Rectal smooth muscle tissue (tissue), 1 donor: ENCODE results near the gene KPNA1.

Experiments used
- H3K27ac ChIP-seq: one replicate; pipeline ENCODE4 v1.7.0; 2013; ENCODE audit warnings: low read depth, low read length, inconsistent platforms
- H3K27me3 ChIP-seq: one replicate; pipeline ENCODE4 v1.7.0; 2013; ENCODE audit warnings: low read length; ENCODE audit not compliant: control insufficient read depth, insufficient read depth
- H3K36me3 ChIP-seq: one replicate; pipeline ENCODE4 v1.7.0; 2013; ENCODE audit warnings: low read length; ENCODE audit not compliant: control insufficient read depth, insufficient read depth
- H3K4me1 ChIP-seq: one replicate; pipeline ENCODE4 v1.7.0; 2013; ENCODE audit warnings: low read length; ENCODE audit not compliant: control insufficient read depth, insufficient read depth
- H3K4me3 ChIP-seq: one replicate; pipeline ENCODE4 v1.7.0; 2013; ENCODE audit warnings: low read length
- H3K9ac ChIP-seq: one replicate; pipeline ENCODE4 v1.7.0; 2013; ENCODE audit warnings: low read length

KPNA1 gene

DNA sequence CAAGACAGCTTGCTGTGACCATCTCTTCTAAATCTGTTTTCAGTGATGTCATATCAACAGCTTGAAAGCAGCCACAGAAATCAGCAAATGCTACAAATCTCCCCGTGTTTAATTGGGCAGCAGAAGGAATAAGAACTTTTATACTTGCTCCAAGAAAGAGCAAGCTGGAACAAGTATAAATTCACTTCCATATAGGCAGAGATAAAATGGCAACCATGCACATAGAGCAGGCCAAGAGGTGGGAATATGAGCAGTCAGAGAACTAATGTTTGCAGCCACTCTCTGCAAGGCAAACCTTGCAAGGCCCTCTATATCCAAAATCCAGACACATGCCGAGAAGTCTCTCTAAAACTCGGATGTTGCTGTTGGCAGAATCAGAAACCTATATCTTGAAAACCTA lies 33.3 kb upstream of the KPNA1 start:
- Histone ChIP-seq H3K27ac (no peak overlapping the region), H3K27me3 (no peaks in the 10 kb centered on the region), H3K4me1 (no peaks in the 10 kb centered on the region), H3K9ac (no peak overlapping the region), H3K4me3 (no peak overlapping the region), H3K36me3 (peaks cover 17% of the 10 kb centered on the region)

- Histone ChIP-seq H3K27ac (no peak overlapping the region), H3K4me3 (no peak overlapping the region), H3K36me3 (peaks cover 17% of the 10 kb centered on the region), H3K4me1 (no peaks in the 10 kb centered on the region), H3K9ac (no peak overlapping the region), H3K27me3 (no peaks in the 10 kb centered on the region)
Observed at GRCh38 chr3:122546151-122546550, 31.4 kb upstream of the KPNA1 start.

DNA sequence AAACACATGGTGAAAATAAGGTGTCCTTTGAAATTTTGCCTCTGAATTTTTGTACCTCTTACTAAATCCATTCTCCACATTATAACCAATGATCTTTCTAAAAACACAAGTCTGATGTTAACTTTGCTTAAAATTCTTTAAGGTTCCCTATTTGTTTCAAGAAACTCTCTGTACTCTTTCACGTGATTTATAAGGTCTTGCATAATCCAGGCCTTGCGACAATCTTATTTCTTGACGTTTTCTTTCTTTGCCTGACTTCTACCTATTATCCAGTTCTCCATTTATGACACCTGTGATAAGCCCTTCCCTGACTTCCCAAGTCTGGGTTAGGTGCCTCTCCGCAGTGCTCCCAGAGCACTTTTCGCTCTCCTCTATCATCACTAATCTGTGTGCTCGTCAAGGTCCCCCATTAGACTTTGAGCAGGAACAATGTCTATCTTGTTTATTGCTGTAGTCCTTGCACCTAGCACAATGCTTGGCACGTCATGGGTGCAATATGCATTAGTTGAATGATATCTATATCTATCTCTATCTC lies 24.3 kb upstream of the KPNA1 start:
- Histone ChIP-seq H3K27ac (no peak overlapping the region), H3K4me3 (no peak overlapping the region), H3K36me3 (peaks cover 15% of the 10 kb centered on the region), H3K27me3 (no peaks in the 10 kb centered on the region), H3K4me1 (no peaks in the 10 kb centered on the region), H3K9ac (no peak overlapping the region)

DNA sequence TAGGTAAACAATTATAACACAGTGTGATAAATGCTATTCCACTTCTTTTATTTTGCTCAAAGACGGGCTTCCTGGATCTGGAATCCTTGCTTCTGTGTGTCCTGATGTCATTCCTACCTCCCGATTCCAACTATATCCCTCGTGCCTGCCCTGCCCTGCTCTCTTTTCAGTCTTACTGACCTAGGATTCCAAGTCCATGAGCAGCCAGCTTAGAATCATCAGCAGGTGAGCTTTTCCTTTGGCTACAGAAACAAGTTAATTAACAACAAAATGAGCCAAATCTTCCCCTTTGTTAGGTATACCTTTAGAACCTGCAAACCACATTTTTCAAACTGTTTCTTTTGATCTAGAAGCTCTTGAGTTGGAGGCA lies 21.9 kb upstream of the KPNA1 start:
- H3K9ac ChIP-seq, result no peak overlapping the region
- H3K4me3 ChIP-seq, result no peak overlapping the region
- peaks cover 34% of the 10 kb centered on the region for H3K36me3 ChIP-seq
- H3K27ac ChIP-seq, result no peak overlapping the region
- H3K4me1 ChIP-seq, result no peaks in the 10 kb centered on the region
- no peaks in the 10 kb centered on the region for H3K27me3 ChIP-seq

DNA sequence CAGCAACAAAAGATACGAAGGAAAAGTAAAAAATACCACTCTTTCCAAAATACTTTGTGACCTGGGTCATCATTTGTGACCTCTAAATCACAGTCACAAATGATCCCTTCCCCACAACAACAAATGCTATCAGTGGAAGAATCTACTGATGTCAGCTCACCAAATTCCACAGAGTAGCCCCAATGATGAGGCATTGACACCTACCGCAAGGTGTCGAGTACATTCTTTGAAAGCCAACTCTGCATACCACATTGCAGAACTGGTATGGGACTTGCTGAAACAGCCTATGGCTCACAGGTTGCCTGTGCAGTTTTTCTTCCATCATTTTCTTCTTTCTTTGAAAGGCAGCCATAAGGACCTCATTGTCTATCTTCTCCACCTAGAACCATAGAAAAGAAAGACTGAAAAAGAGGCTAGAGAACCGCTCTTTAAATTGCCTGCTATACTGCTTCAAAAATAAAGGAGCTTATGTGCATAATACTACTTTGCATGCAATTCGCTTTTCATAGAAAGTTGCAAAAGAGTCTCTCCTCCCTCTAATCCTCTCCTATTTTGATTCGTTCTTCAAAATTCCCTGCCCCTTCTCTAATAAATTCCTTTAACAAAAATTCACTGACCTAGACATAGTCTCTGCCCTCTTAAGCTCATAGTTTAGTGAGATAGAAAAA lies 21.4 kb upstream of the KPNA1 start:
- Histone ChIP-seq H3K27ac (no peak overlapping the region), H3K9ac (no peak overlapping the region), H3K27me3 (no peaks in the 10 kb centered on the region), H3K4me3 (no peak overlapping the region), H3K4me1 (no peaks in the 10 kb centered on the region), H3K36me3 (peaks cover 34% of the 10 kb centered on the region)

DNA sequence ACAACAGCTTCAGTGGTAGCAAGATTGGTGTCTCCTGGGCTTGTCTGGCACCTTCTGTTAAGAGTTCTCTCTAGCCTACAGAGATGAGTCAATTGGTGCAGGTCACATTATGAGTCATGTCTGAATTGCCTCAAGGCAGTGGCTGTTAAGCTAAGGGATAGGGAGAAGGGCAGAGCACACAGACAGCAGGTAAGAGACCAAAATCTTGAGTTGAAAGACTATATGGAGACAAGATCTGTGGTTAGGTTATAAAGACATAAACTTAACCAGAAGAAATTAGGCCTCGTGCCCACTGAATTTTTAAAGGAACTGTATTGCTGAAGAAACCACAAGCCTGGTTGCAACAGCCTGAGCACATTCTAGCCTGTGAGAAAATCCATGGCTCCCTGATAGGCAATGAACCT lies 19.2 kb upstream of the KPNA1 start:
- Histone ChIP-seq H3K9ac (no peak overlapping the region), H3K4me1 (no peaks in the 10 kb centered on the region), H3K27ac (no peak overlapping the region), H3K36me3 (peaks cover 30% of the 10 kb centered on the region), H3K27me3 (no peaks in the 10 kb centered on the region), H3K4me3 (no peak overlapping the region)

GRCh38 chr3:122533480-122533879 lies 18.7 kb upstream of the KPNA1 start:
- Histone ChIP-seq H3K4me3 (no peak overlapping the region), H3K4me1 (no peaks in the 10 kb centered on the region), H3K9ac (no peak overlapping the region), H3K27ac (no peak overlapping the region), H3K36me3 (peaks cover 30% of the 10 kb centered on the region), H3K27me3 (no peaks in the 10 kb centered on the region)

- Histone ChIP-seq H3K4me1 (no peaks in the 10 kb centered on the region), H3K4me3 (no peak overlapping the region), H3K27me3 (no peaks in the 10 kb centered on the region), H3K36me3 (peaks cover 27% of the 10 kb centered on the region), H3K9ac (no peak overlapping the region), H3K27ac (no peak overlapping the region)
Observed at GRCh38 chr3:122530164-122530563, 15.4 kb upstream of the KPNA1 start.

DNA sequence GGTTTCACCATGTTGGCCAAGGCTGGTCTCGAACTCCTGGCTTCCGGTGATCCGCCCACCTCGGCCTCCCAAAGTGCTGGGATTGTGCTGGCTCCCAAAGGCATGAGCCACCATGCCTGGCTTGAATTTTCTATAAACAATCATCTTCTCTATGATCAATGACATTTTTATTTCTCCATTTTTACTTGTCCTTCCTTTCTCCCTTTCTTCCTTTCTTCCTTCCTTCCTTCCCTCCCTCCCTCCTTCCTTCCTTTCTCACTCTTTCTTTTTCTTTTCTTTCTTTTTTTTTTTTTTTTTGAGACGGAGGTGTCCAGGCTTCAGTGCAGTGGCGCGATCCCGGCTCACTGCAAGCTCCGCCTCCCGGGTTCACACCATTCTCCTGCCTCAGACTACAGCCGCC lies 8.6 kb upstream of the KPNA1 start:
- Histone ChIP-seq H3K27me3 (no peaks in the 10 kb centered on the region), H3K4me1 (no peaks in the 10 kb centered on the region), H3K9ac (no peak overlapping the region), H3K27ac (no peak overlapping the region), H3K4me3 (no peak overlapping the region), H3K36me3 (peaks cover 2% of the 10 kb centered on the region)

DNA sequence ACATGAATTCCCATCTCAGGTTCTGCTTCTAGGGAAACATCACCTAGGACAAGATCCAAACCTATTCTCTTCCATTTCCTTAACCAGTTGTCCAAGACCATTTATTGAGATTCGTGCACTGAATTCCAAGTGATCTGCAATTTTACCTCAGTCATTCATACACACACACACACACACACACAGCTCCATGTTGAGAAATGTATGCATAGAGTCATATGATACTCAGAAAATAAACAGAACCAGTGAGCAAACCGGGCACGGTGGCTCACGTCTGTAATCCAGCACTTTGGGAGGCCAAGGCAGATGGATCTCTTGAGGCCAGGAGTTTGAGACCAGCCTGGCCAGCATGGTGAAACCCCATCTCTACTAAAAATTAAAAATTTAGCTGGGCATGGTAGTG lies 6.1 kb upstream of the KPNA1 start:
- Histone ChIP-seq H3K9ac (no peak overlapping the region), H3K27ac (no peak overlapping the region)

DNA sequence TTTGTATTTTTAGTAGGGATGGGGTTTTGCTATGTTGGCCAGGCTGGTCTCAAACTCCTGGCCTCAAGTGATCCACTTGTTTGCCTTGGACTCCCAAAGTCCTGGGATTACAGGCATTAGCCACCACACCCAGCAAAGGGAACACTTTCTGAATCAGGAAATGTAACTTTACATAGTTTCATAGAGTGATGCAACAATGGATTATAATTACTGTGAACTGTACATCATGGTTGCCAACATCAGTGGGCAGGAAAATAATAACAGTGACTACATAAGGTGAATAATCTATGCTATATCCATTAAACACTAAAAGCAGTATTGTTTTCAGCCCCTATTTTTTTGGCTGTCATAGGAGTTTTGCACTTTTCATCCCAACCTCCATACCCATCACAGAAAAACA lies 5.0 kb upstream of the KPNA1 start:
- Histone ChIP-seq H3K4me3 (no peak overlapping the region), H3K27me3 (no peaks in the 10 kb centered on the region), H3K9ac (no peak overlapping the region), H3K27ac (no peak overlapping the region), H3K4me1 (peaks cover 3% of the 10 kb centered on the region), H3K36me3 (no peaks in the 10 kb centered on the region)

More for the DNA sequence above, 6.1 kb upstream of the KPNA1 start:
- Histone ChIP-seq H3K27me3 (no peaks in the 10 kb centered on the region), H3K4me3 (no peak overlapping the region), H3K4me1 (no peaks in the 10 kb centered on the region), H3K36me3 (no peaks in the 10 kb centered on the region)

DNA sequence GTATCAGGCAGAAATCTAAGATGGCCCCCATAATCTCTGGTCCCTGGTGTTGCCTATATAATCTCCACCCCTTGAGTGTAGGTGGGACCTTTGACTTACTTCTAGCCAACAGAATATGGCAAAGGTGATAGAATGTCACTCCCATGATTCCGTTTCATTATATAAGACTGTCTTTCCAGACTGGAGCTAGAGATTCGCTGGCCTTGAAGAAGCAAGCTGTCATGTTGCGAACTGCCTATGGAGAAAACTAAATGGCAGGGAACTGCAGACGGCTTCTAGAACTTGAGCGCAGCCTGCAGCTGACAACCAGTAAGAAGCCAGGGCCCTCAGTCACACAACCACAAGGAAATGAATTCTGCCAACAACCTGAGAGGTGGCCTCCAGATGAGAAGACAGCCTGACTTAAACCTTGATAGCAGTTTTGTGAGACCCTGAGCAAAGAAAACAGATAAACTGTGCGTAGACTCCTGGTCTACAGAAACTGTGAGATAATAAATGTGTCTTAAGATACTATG lies 2.2 kb upstream of the KPNA1 start:
- Histone ChIP-seq H3K9ac (no peak overlapping the region), H3K4me1 (peaks cover 3% of the 10 kb centered on the region), H3K4me3 (no peak overlapping the region), H3K36me3 (no peaks in the 10 kb centered on the region), H3K27me3 (no peaks in the 10 kb centered on the region), H3K27ac (no peak overlapping the region)

GRCh38 chr3:122515870-122516269 lies 1.1 kb upstream of the KPNA1 start:
- H3K4me3 ChIP-seq, result no peak overlapping the region
- peaks cover 6% of the 10 kb centered on the region for H3K4me1 ChIP-seq
- H3K27me3 ChIP-seq, result no peaks in the 10 kb centered on the region
- H3K9ac ChIP-seq, result no peak overlapping the region
- no peaks in the 10 kb centered on the region for H3K36me3 ChIP-seq
- H3K27ac ChIP-seq, result no peak overlapping the region
